ENCODE results near the gene DDX54. TPM values are rescaled to one million over a fixed set of nuclear protein-coding genes. Genes with fewer than 3 reads are reported as not detected.

The DDX54 gene
- total RNA-seq, 1 donor from 2014 or later: 36.9 TPM

DNA sequence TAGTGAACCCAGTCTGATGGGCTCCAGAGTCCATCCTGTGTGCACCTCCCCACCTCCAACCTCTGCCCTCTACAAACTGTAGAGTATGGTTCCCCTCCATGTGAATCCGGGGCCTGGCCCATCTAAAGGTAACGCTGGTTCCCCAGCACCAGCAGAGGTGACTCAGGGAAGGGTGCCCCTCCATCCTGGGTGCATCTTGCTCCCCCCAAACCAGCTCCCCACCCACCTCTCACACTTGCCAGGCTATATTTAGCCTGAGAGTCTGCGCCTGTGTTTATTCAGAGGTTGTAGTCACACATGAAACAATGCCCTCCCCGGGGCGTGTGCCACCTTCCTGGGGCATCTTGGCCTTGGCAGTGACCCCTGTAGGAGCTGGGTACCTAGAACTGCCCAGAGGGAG lies 75.9 kb downstream of the DDX54 start:
- H3K9me3 ChIP-seq (ENCODE audit: low read depth): no peaks in the 10 kb centered on the region
- peaks cover 7% of the 10 kb centered on the region for H3K4me1 Mint-ChIP-seq
- H3K9me3 Mint-ChIP-seq: no peaks in the 10 kb centered on the region
- no peaks in the 10 kb centered on the region for H3F3A ChIP-seq (ENCODE audit: low read depth)
- no peak overlapping the region for H3K4me2 ChIP-seq
- H2AFZ ChIP-seq (replicated peaks): no peak overlapping the region
- H3K36me3 ChIP-seq: no peaks in the 10 kb centered on the region
- H3K27me3 Mint-ChIP-seq (ENCODE audit: insufficient read depth, low read depth): peaks cover 24% of the 10 kb centered on the region
- H3K4me3 ChIP-seq: no peak overlapping the region
- H3K36me3 Mint-ChIP-seq: no peaks in the 10 kb centered on the region
- no peak for DNase-seq (ENCODE audit: low spot score)
- H4K20me1 ChIP-seq (ENCODE audit: low read depth): no peaks in the 10 kb centered on the region
- peaks cover 8% of the 10 kb centered on the region for H3K27me3 ChIP-seq
- H3K9ac ChIP-seq: no peak overlapping the region
- no peaks in the 10 kb centered on the region for H3K4me1 ChIP-seq
- H3K4me3 Mint-ChIP-seq: no peak overlapping the region
- TF ChIP-seq EZH2 (IDR thresholded peaks at IDR 0.05): no peak
- TF ChIP-seq, protein P1, sequence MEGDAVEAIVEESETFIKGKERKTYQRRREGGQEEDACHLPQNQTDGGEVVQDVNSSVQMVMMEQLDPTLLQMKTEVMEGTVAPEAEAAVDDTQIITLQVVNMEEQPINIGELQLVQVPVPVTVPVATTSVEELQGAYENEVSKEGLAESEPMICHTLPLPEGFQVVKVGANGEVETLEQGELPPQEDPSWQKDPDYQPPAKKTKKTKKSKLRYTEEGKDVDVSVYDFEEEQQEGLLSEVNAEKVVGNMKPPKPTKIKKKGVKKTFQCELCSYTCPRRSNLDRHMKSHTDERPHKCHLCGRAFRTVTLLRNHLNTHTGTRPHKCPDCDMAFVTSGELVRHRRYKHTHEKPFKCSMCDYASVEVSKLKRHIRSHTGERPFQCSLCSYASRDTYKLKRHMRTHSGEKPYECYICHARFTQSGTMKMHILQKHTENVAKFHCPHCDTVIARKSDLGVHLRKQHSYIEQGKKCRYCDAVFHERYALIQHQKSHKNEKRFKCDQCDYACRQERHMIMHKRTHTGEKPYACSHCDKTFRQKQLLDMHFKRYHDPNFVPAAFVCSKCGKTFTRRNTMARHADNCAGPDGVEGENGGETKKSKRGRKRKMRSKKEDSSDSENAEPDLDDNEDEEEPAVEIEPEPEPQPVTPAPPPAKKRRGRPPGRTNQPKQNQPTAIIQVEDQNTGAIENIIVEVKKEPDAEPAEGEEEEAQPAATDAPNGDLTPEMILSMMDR (IDR thresholded peaks at IDR 0.05): no peak
- TF ChIP-seq EZH2phosphoT487 (IDR thresholded peaks at IDR 0.05): no peak
- H3K79me2 ChIP-seq (ENCODE audit: low read depth): no peaks in the 10 kb centered on the region
- H3K27ac Mint-ChIP-seq: no peak overlapping the region
- no peak overlapping the region for H3K27ac ChIP-seq

DNA sequence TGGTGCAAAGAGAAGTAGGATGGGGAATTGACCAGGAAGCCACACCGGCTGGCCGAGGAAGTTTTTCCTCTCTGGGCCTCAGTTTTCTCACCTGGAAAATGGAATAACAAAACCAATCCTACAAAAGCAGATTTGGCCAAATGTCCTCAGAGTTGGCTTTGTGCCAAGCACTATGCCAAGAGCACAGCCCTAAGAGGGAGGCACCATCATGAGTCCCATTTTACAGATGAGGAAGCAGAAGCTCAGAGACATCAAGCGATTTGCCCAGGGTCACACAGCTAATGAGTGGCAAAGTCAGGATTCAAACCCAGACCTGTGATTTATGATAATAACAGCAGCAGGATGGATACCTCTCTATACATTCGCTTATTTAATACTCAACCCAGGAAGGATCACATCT lies 77.0 kb downstream of the DDX54 start:
- H3K27ac ChIP-seq: no peak overlapping the region
- DNase-seq (ENCODE audit: low spot score): no peak
- Mint-ChIP-seq H3K27me3 (ENCODE audit: insufficient read depth, low read depth) (peaks cover 29% of the 10 kb centered on the region), H3K36me3 (no peaks in the 10 kb centered on the region), H3K4me1 (peaks cover 7% of the 10 kb centered on the region), H3K4me3 (no peak overlapping the region), H3K27ac (no peak overlapping the region), H3K9me3 (no peaks in the 10 kb centered on the region)
- H3K9me3 ChIP-seq (ENCODE audit: low read depth): no peaks in the 10 kb centered on the region
- H2AFZ ChIP-seq (replicated peaks): no peak overlapping the region
- no peaks in the 10 kb centered on the region for H3F3A ChIP-seq (ENCODE audit: low read depth)
- H3K79me2 ChIP-seq (ENCODE audit: low read depth): no peaks in the 10 kb centered on the region
- peaks cover 13% of the 10 kb centered on the region for H3K27me3 ChIP-seq
- TF ChIP-seq, protein P1 (IDR thresholded peaks at IDR 0.05): no peak
- TF ChIP-seq EZH2 (IDR thresholded peaks at IDR 0.05) (no peak), EZH2phosphoT487 (IDR thresholded peaks at IDR 0.05) (no peak)
- no peak overlapping the region for H3K9ac ChIP-seq
- no peaks in the 10 kb centered on the region for H3K4me1 ChIP-seq
- no peaks in the 10 kb centered on the region for H4K20me1 ChIP-seq (ENCODE audit: low read depth)
- H3K36me3 ChIP-seq: no peaks in the 10 kb centered on the region
- H3K4me2 ChIP-seq: no peak overlapping the region
- H3K4me3 ChIP-seq: no peak overlapping the region

Small RNA genes lying within 50 kb of the gene (microRNA-seq; reads per million reads assigned to microRNA genes)
- not detected for gene MIR7106

Small RNA genes lying within 50 kb of the gene (small RNA-seq; reads per million reads assigned to genes)
- gene MIR7106: not detected
- gene RF00019: not detected

Other genes starting within 250 kb of the DDX54 start
- gene OAS3, start 247.0 kb downstream of the DDX54 start, total RNA-seq (ENCODE audit: low replicate concordance): under 0.01 TPM in 1 of 2 replicates, not detected in the other
- 0.12 TPM in 1 of 2 replicates, not detected in the other for gene OAS2, start 207.0 kb downstream of the DDX54 start, total RNA-seq (ENCODE audit: low replicate concordance)
- gene DTX1, start 128.7 kb downstream of the DDX54 start, total RNA-seq (ENCODE audit: low replicate concordance): 0.49 and 5.2 TPM in 2 replicates
- 0.50 and 1.4 TPM in 2 replicates for gene RASAL1, start 49.7 kb downstream of the DDX54 start, total RNA-seq (ENCODE audit: low replicate concordance)
- 0.19 TPM in 1 of 2 replicates, not detected in the other for gene CFAP73, start 35.8 kb downstream of the DDX54 start, total RNA-seq (ENCODE audit: low replicate concordance)
- 13.7 and 22.5 TPM in 2 replicates for gene RITA1, start 243 bp upstream of the DDX54 start, total RNA-seq (ENCODE audit: low replicate concordance)
- 12.2 and 19.1 TPM in 2 replicates for gene TPCN1, start 36.0 kb upstream of the DDX54 start, total RNA-seq (ENCODE audit: low replicate concordance)
- 3.0 and 7.5 TPM in 2 replicates for gene SLC8B1, start 149.6 kb upstream of the DDX54 start, total RNA-seq (ENCODE audit: low replicate concordance)
- gene PLBD2, start 173.1 kb upstream of the DDX54 start, total RNA-seq (ENCODE audit: low replicate concordance): 4.9 and 12.0 TPM in 2 replicates
- gene SDS, start 218.4 kb upstream of the DDX54 start, total RNA-seq (ENCODE audit: low replicate concordance): 0.74 TPM in 1 of 2 replicates, not detected in the other
- gene SDSL, start 236.9 kb upstream of the DDX54 start, total RNA-seq (ENCODE audit: low replicate concordance): 3.1 and 3.5 TPM in 2 replicates